PC-3 (cell line): Measurements from ENCODE around the gene GRK3. TPM values are rescaled to one million over a fixed set of nuclear protein-coding genes. Genes with fewer than 3 reads are reported as not detected.

Source experiments
- ATAC-seq: fragments of 200-7000 bp; cut with Tn5 transposase; 2 replicates; pipeline ENCODE4 v1.9.1; 2020; ENCODE audit warnings: mild to moderate bottlenecking, moderate library complexity
- BruUV-seq: library from RNA; stranded (reverse); fragments of 400-500 nt; replicated peaks from 2 replicates; lab custom pipeline; 2021; lab: Mats Ljungman, UMichigan
- CTCF ChIA-PET: fragments of 300-600 bp; sonication (Branson Sonifier 250); formaldehyde crosslinking; loops from one replicate; lab custom pipeline; 2022; ENCODE audit warnings: antibody characterized with exemption; lab: Charles Lee
- POLR2A ChIA-PET: fragments of 300-600 bp; sonication (Branson Sonifier 250); formaldehyde crosslinking; loops from one replicate; lab custom pipeline; 2022; ENCODE audit warnings: antibody characterized with exemption; ENCODE audit not compliant: unreplicated experiment; lab: Charles Lee
- DNase-seq: peaks from one replicate; pipeline ENCODE4 v3.0.0-alpha.2; 2015
- H2AFZ ChIP-seq: fragments of 300-600 bp; sonication (generic); 2 replicates; pipeline ENCODE4 v1.6.0; 2016; ENCODE audit warnings: antibody characterized with exemption, low read length
- H3F3A ChIP-seq: fragments of 300-600 bp; sonication (generic); one replicate; pipeline ENCODE4 v1.6.0; 2017; ENCODE audit warnings: antibody characterized with exemption, low read length, control low read depth, mild to moderate bottlenecking; ENCODE audit not compliant: unreplicated experiment
- H3K27ac ChIP-seq: fragments of 300-600 bp; sonication (generic); 2 replicates; pipeline ENCODE4 v1.5.1; 2016; ENCODE audit warnings: mild to moderate bottlenecking, low read length
- H3K27me3 ChIP-seq: fragments of 300-600 bp; sonication (generic); 2 replicates; pipeline ENCODE4 v1.6.1; 2016; ENCODE audit warnings: low read length, mixed read lengths
- H3K36me3 ChIP-seq: fragments of 300-600 bp; sonication (generic); 2 replicates; pipeline ENCODE4 v1.6.1; 2016; ENCODE audit warnings: low read depth, mixed run types, low read length, mixed read lengths
- H3K4me1 ChIP-seq: fragments of 300-600 bp; sonication (generic); 2 replicates; pipeline ENCODE4 v1.5.1; 2016; ENCODE audit warnings: low read length; ENCODE audit not compliant: insufficient read depth
- H3K4me2 ChIP-seq: fragments of 300-600 bp; sonication (generic); 2 replicates; pipeline ENCODE4 v1.6.0; 2016; ENCODE audit warnings: low read length
- H3K4me3 ChIP-seq: fragments of 300-600 bp; sonication (generic); 2 replicates; pipeline ENCODE4 v1.5.1; 2016; ENCODE audit warnings: mild to moderate bottlenecking, low read length, mixed read lengths
- H3K79me2 ChIP-seq: fragments of 300-600 bp; sonication (generic); 2 replicates; pipeline ENCODE4 v1.6.1; 2017; ENCODE audit warnings: low read length, mixed read lengths
- H3K9ac ChIP-seq: fragments of 300-600 bp; sonication (generic); 2 replicates; pipeline ENCODE4 v1.6.0; 2016; ENCODE audit warnings: mild to moderate bottlenecking, low read length
- H3K9me2 ChIP-seq: fragments of 300-600 bp; sonication (generic); replicated peaks from 2 replicates; pipeline ENCODE4 v1.6.1; 2016; ENCODE audit warnings: mixed run types, low read length, mixed read lengths
- H3K9me3 ChIP-seq: fragments of 300-600 bp; sonication (generic); 2 replicates; pipeline ENCODE4 v1.6.1; 2016; ENCODE audit warnings: low read length, mixed read lengths
- H4K20me1 ChIP-seq: fragments of 300-600 bp; sonication (generic); 2 replicates; pipeline ENCODE4 v1.6.1; 2016; ENCODE audit warnings: low read length, mixed read lengths
- CTCF ChIP-seq: fragments of 300-600 bp; sonication (generic); conservative IDR thresholded peaks from 2 replicates; pipeline ENCODE4 v1.5.1; 2017; ENCODE audit warnings: antibody characterized with exemption, low read depth, mild to moderate bottlenecking, low read length
- EZH2 ChIP-seq: fragments of 300-600 bp; sonication (generic); IDR thresholded peaks from one replicate; pipeline ENCODE4 v1.6.1; 2017; ENCODE audit warnings: antibody characterized with exemption, mild to moderate bottlenecking, low read length; ENCODE audit not compliant: unreplicated experiment
- EZH2phosphoT487 ChIP-seq: fragments of 300-600 bp; sonication (generic); IDR thresholded peaks from 2 replicates; pipeline ENCODE4 v1.6.1; 2018; ENCODE audit warnings: mild to moderate bottlenecking, antibody characterized with exemption, low read length, borderline replicate concordance
- intact Hi-C: fragments of 100-400 bp; cut with micrococcal nuclease; formaldehyde crosslinking; loops from 2 replicates; pipeline ENCODE4 v1.9.0; 2023
- total RNA-seq: library from RNA; depleted of rRNA; stranded (reverse); fragments of >200 nt; gene quantifications from 2 replicates; pipeline ENCODE4 v1.2.3, GENCODE V29; 2014

The GRK3 gene
- total RNA-seq, 1 experiment from 2014 or later = under 0.01 TPM

GRCh38 chr22:25682109-25682508, 117.6 kb downstream of the GRK3 start:
- ChIA-PET POLR2A (no interaction called here), CTCF (no interaction called here)
- Histone ChIP-seq H3K4me3 (no peak overlapping the region), H3K27ac (no peak overlapping the region), H3K4me2 (no peak overlapping the region), H3F3A (no peaks in the 10 kb centered on the region), H2AFZ (no peak overlapping the region), H4K20me1 (no peaks in the 10 kb centered on the region), H3K9me3 (no peaks in the 10 kb centered on the region), H3K9me2 (no peaks in the 10 kb centered on the region), H3K79me2 (no peaks in the 10 kb centered on the region), H3K27me3 (peaks cover 11% of the 10 kb centered on the region; the same call in 1 of the 2 replicates), H3K4me1 (no peaks in the 10 kb centered on the region), H3K36me3 (no peaks in the 10 kb centered on the region), H3K9ac (no peak overlapping the region)
- BruUV-seq = no TSS peak
- TF ChIP-seq CTCF (no peak), EZH2phosphoT487 (no peak), EZH2 (no peak)
- no peak for ATAC-seq
- DNase-seq = no peak
- intact Hi-C loops = no loop called here

DNA sequence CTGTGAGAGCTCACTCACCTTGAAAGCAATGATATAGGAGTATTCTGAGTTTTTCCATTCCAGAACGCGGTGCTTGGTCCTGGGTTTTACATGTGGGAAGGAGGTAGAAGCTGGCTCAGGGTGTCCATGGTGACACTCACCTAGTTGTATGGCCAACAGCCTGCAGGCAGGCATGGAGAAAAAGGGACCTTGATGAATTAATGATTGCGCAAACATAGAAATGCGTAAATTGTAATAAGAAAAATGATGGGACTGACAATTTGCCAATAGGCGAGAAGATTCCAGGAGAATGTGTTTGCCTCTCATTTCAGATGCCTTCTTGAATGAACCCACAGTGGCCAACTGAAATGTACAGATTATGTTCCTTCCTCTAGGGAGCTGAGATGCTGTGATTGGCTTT, 124.2 kb downstream of the GRK3 start:
- no peaks in the 10 kb centered on the region for H4K20me1 ChIP-seq
- CTCF ChIA-PET = no interaction called here
- no TSS peak for BruUV-seq

More for the DNA sequence above, 124.2 kb downstream of the GRK3 start:
- Histone ChIP-seq H3K9me3 (no peaks in the 10 kb centered on the region), H3K27me3 (peaks cover 43% of the 10 kb centered on the region), H3K79me2 (no peaks in the 10 kb centered on the region), H3K9me2 (no peaks in the 10 kb centered on the region), H3K4me3 (no peak overlapping the region), H3K4me2 (no peak overlapping the region), H3K36me3 (no peaks in the 10 kb centered on the region), H3F3A (no peaks in the 10 kb centered on the region), H3K27ac (no peak overlapping the region), H2AFZ (no peak overlapping the region), H3K9ac (no peak overlapping the region), H3K4me1 (no peaks in the 10 kb centered on the region)
- TF ChIP-seq CTCF = no peak
- TF ChIP-seq EZH2phosphoT487 = no peak
- TF ChIP-seq EZH2 = no peak
- ATAC-seq (no peak), DNase-seq (no peak)
- intact Hi-C loops = no loop called here
- POLR2A ChIA-PET = no interaction called here
